HG03342 (cell line): ENCODE measurements around the gene GPATCH4.
"Not testable (repeated sequence)": the region's sequence is repeated elsewhere in the genome, so short reads cannot be mapped to it uniquely, and the experiment has no call there.

ENCODE experiments used
- ATAC-seq: cut with Tn5 transposase; IDR thresholded peaks from one replicate; pipeline ENCODE4 v1.9.1; 2021; ENCODE audit warnings: mild to moderate bottlenecking, moderate library complexity; ENCODE audit not compliant: unreplicated experiment

The GPATCH4 gene

GRCh38 chr1:156581661-156582387 lies 19.5 kb downstream of the GPATCH4 start:
- ATAC-seq: no peak

GRCh38 chr1:156579472-156579871 lies 21.8 kb downstream of the GPATCH4 start, which contains the start of gene TTC24:
TSS of gene TTC24 (plus strand) at chr1:156579723. CDS start at chr1:156581365, 1,642 bp downstream.
- no peak for ATAC-seq

- ATAC-seq: no peak
These were observed 23.2 kb downstream of the GPATCH4 start for GRCh38 chr1:156578055-156578454.

GRCh38 chr1:156577550-156577949 lies 23.7 kb downstream of the GPATCH4 start:
- no peak for ATAC-seq

- no peak for ATAC-seq
These were observed 27.1 kb downstream of the GPATCH4 start for GRCh38 chr1:156574039-156574633.

GRCh38 chr1:156572663-156573018 lies 28.6 kb downstream of the GPATCH4 start:
- no peak for ATAC-seq

- peak; percentile 74 for ATAC-seq
These were observed 29.2 kb downstream of the GPATCH4 start, which contains the start of gene IQGAP3 for GRCh38 chr1:156571919-156572662. TSS of gene IQGAP3 (minus strand) at chr1:156572565. CDS start at chr1:156572529, 36 bp downstream.

GRCh38 chr1:156571261-156571852 lies 29.9 kb downstream of the GPATCH4 start:
- no peak for ATAC-seq

GRCh38 chr1:156566436-156566835 lies 34.8 kb downstream of the GPATCH4 start:
- no peak for ATAC-seq

GRCh38 chr1:156565519-156565918 lies 35.8 kb downstream of the GPATCH4 start:
- ATAC-seq: no peak

- ATAC-seq: no peak
These were observed 40.6 kb downstream of the GPATCH4 start for GRCh38 chr1:156560585-156561163.

- ATAC-seq: no peak
These were observed 41.4 kb downstream of the GPATCH4 start for GRCh38 chr1:156559797-156560385.

- ATAC-seq: no peak
These were observed 42.0 kb downstream of the GPATCH4 start for GRCh38 chr1:156559086-156559796.

- no peak for ATAC-seq
These were observed 44.9 kb downstream of the GPATCH4 start for GRCh38 chr1:156556354-156556753.

- no peak for ATAC-seq
These were observed 45.6 kb downstream of the GPATCH4 start for GRCh38 chr1:156555715-156556114.

GRCh38 chr1:156554971-156555370 lies 46.3 kb downstream of the GPATCH4 start:
- ATAC-seq: no peak

GRCh38 chr1:156553860-156554485 lies 47.3 kb downstream of the GPATCH4 start:
- no peak for ATAC-seq

GRCh38 chr1:156552937-156553336 lies 48.3 kb downstream of the GPATCH4 start:
- not testable (repeated sequence) for ATAC-seq

GRCh38 chr1:156552518-156552917 lies 48.8 kb downstream of the GPATCH4 start:
- no peak for ATAC-seq
